Mesenchymal stem cell (in vitro differentiated cells and primary cell): ENCODE measurements around the gene C2orf81.
A peak's percentile ranks its signal among the peaks of the same experiment; 100 is the strongest.

Experiments
- DNase-seq: peaks from one replicate; pipeline ENCODE4 v3.0.0-alpha.2; 2013
- H2AFZ ChIP-seq: one replicate; pipeline ENCODE4 v1.6.1; 2013; ENCODE audit warnings: low read depth, mild to moderate bottlenecking, control low read depth, inconsistent platforms, low read length, moderate library complexity
- H2AK5ac ChIP-seq: 2 replicates; pipeline ENCODE4 v1.6.1; 2013; ENCODE audit warnings: low read length, moderate library complexity, mild to moderate bottlenecking, inconsistent platforms; ENCODE audit not compliant: severe bottlenecking
- H2BK120ac ChIP-seq: one replicate; pipeline ENCODE4 v1.6.1; 2013; ENCODE audit warnings: low read depth, mild to moderate bottlenecking, inconsistent platforms, low read length, moderate library complexity
- H2BK12ac ChIP-seq, 2 experiments: one replicate each; pipeline ENCODE4 v1.6.1; 2013; ENCODE audit warnings: inconsistent platforms in 2 of 2, low read length in 2 of 2, mild to moderate bottlenecking in 2 of 2, moderate library complexity in 2 of 2, control low read depth in 1 of 2
- H2BK15ac ChIP-seq: one replicate; pipeline ENCODE4 v1.6.1; 2013; ENCODE audit warnings: mild to moderate bottlenecking, low read depth, inconsistent platforms; ENCODE audit not compliant: poor library complexity, severe bottlenecking
- H2BK5ac ChIP-seq: 2 replicates; pipeline ENCODE4 v1.6.1; 2013; ENCODE audit warnings: low read depth, mild to moderate bottlenecking, low read length, control low read depth, inconsistent platforms; ENCODE audit not compliant: poor library complexity, severe bottlenecking
- H3K14ac ChIP-seq, 2 experiments: one replicate each; pipeline ENCODE4 v1.6.1; 2013; ENCODE audit warnings: inconsistent platforms in 2 of 2, low read length in 2 of 2, control low read depth in 1 of 2, mild to moderate bottlenecking in 1 of 2, moderate library complexity in 1 of 2
- H3K18ac ChIP-seq, 2 experiments: one replicate each; pipeline ENCODE4 v1.6.1; 2013; ENCODE audit warnings: inconsistent platforms in 2 of 2, low read length in 2 of 2, control low read depth in 1 of 2, low read depth in 1 of 2, mild to moderate bottlenecking in 1 of 2
- H3K23ac ChIP-seq, 2 experiments: one replicate each; pipeline ENCODE4 v1.6.1; 2013; ENCODE audit warnings: inconsistent platforms in 2 of 2, low read length in 2 of 2, mild to moderate bottlenecking in 2 of 2, moderate library complexity in 2 of 2, control low read depth in 1 of 2
- H3K27ac ChIP-seq: 2 replicates; pipeline ENCODE4 v1.5.1; 2013; ENCODE audit warnings: mild to moderate bottlenecking, moderate library complexity, low read length, control low read depth, inconsistent platforms; ENCODE audit not compliant: poor library complexity, severe bottlenecking
- H3K27me3 ChIP-seq, 2 experiments: 2 replicates each; pipeline versions ENCODE4 v1.6.1 to v1.7.0; 2013; ENCODE audit warnings: low read length in 2 of 2, mild to moderate bottlenecking in 2 of 2, moderate library complexity in 2 of 2, control low read depth in 1 of 2, inconsistent platforms in 1 of 2; ENCODE audit not compliant: control insufficient read depth in 1 of 2, insufficient read depth in 1 of 2
- H3K36me3 ChIP-seq, 2 experiments: 2 replicates each; pipeline versions ENCODE4 v1.6.1 to v1.7.0; 2013; ENCODE audit warnings: low read length in 2 of 2, control low read depth in 1 of 2, inconsistent platforms in 1 of 2, low read depth in 1 of 2, mild to moderate bottlenecking in 1 of 2; ENCODE audit not compliant: insufficient read depth in 2 of 2, control insufficient read depth in 1 of 2
- H3K4ac ChIP-seq, 2 experiments: one replicate each; pipeline ENCODE4 v1.6.1; 2013; ENCODE audit warnings: inconsistent platforms in 2 of 2, low read length in 2 of 2, mild to moderate bottlenecking in 2 of 2, moderate library complexity in 2 of 2, control low read depth in 1 of 2, low read depth in 1 of 2
- H3K4me1 ChIP-seq: 2 replicates; pipeline ENCODE4 v1.6.1; 2013; ENCODE audit warnings: low read depth, low read length, control low read depth; ENCODE audit not compliant: control insufficient read depth, insufficient read depth
- H3K4me2 ChIP-seq: 2 replicates; pipeline ENCODE4 v1.6.1; 2013; ENCODE audit warnings: low read length, mild to moderate bottlenecking, inconsistent platforms; ENCODE audit not compliant: poor library complexity, severe bottlenecking
- H3K4me3 ChIP-seq, 2 experiments: 2 replicates each; pipeline versions ENCODE4 v1.5.1 to v1.7.0; 2013; ENCODE audit warnings: low read length in 2 of 2, mild to moderate bottlenecking in 2 of 2, control low read depth in 1 of 2, low read depth in 1 of 2; ENCODE audit not compliant: insufficient read depth in 1 of 2
- H3K79me1 ChIP-seq: replicated peaks from 2 replicates; pipeline ENCODE4 v1.6.1; 2013; ENCODE audit warnings: mild to moderate bottlenecking, control low read depth, low read length, inconsistent platforms; ENCODE audit not compliant: poor library complexity, severe bottlenecking
- H3K9ac ChIP-seq: 2 replicates; pipeline ENCODE4 v1.7.0; 2013; ENCODE audit warnings: mild to moderate bottlenecking, low read length, moderate library complexity
- H3K9me3 ChIP-seq: 2 replicates; pipeline ENCODE4 v1.7.0; 2013; ENCODE audit warnings: mild to moderate bottlenecking, low read length; ENCODE audit not compliant: control insufficient read depth
- H4K8ac ChIP-seq: one replicate; pipeline ENCODE4 v1.6.1; 2013; ENCODE audit warnings: inconsistent platforms, mild to moderate bottlenecking, low read length, moderate library complexity
- H4K91ac ChIP-seq: one replicate; pipeline ENCODE4 v1.6.1; 2013; ENCODE audit warnings: mild to moderate bottlenecking, low read length, inconsistent platforms
- WGBS: methylation state at CpG from one replicate; pipeline ENCODE4 v1.1.7; 2013; ENCODE audit warnings: mixed read lengths; 5-methylcytosine and 5-hydroxymethylcytosine counted together

The C2orf81 gene

GRCh38 chr2:74454654-74455511 is 33.5 kb upstream of the C2orf81 start, which contains the start of gene INO80B:
TSS of gene INO80B (plus strand) at chr2:74455087. CDS start at chr2:74455117, 30 bp downstream.
- peak within 1 kb of the TSS; percentile 75 for H4K8ac ChIP-seq

DNA sequence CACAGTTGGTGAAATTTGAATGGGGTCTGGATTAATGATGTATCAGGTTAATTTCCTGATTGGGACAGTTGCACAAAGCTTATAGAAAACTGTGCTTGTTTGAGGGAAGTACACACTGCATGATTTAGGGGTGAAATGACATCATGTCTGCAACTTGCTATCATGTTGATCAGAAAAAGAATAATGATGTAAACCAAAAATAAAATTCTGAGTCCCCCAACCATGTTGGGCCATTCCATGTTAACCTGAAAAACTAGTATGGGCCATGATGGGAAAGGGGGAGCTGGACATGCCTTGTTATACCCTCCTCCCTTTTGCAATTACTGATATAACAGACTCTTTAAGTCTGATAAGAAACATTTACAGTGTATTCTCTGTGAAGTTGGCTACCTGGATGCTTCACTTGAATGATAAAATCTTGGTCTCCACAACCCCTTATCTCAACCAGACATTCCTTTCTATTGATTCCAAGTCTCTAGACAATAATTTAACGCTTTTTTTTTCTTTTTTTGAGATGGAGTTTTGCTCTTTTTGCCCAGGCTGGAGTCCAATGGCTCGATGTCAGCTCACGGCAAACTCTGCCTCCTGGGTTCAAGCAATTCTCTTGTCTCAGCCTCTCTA is 29.3 kb upstream of the C2orf81 start:
- Histone ChIP-seq H2AK5ac (no peak overlapping the region), H2BK15ac (no peak overlapping the region), H3K36me3 (no peaks in the 10 kb centered on the region), H3K4me3 (no peak overlapping the region), H3K9me3 (no peaks in the 10 kb centered on the region), H3K18ac (no peak overlapping the region), H3K4me2 (no peak overlapping the region), H2AFZ (no peak overlapping the region), H2BK5ac (no peak overlapping the region), H3K4me1 (peaks cover 6% of the 10 kb centered on the region), H3K14ac (no peak overlapping the region), H2BK120ac (no peak overlapping the region), H3K23ac (no peak overlapping the region), H3K79me1 (peaks cover 7% of the 10 kb centered on the region), H3K4ac (no peak overlapping the region), H2BK12ac (no peak overlapping the region), H3K9ac (no peak overlapping the region), H3K27ac (no peak overlapping the region), H4K8ac (no peak overlapping the region), H4K91ac (no peak overlapping the region), H3K27me3 (no peaks in the 10 kb centered on the region)
- DNase-seq = no peak
- WGBS = 84% methylated on average over 3 of the region's 3 CpGs

More at GRCh38 chr2:74454654-74455511, 33.5 kb upstream of the C2orf81 start, which contains the start of gene INO80B:
- peak within 1 kb of the TSS in 1 of 2 experiments; percentile 51 for H3K18ac ChIP-seq
- peak within 1 kb of the TSS; percentile 61 to 94 for H3K4me3 ChIP-seq
- no peak within 1 kb of the TSS for H3K4ac ChIP-seq
- no peak within 1 kb of the TSS for H4K91ac ChIP-seq
- H3K9me3 ChIP-seq = no peaks in the 10 kb centered on the region
- no peak within 1 kb of the TSS for H2BK5ac ChIP-seq
- H3K27me3 ChIP-seq = no peaks in the 10 kb centered on the region
- H3K79me1 ChIP-seq = peaks cover 17% of the 10 kb centered on the region
- no peak within 1 kb of the TSS for H2BK12ac ChIP-seq
- no peak within 1 kb of the TSS for H2BK15ac ChIP-seq
- H3K23ac ChIP-seq = peak within 1 kb of the TSS in 1 of 2 experiments; percentile 17
- peak within 1 kb of the TSS; percentile 15 for H2AFZ ChIP-seq
- no peak within 1 kb of the TSS for H2AK5ac ChIP-seq
- H3K14ac ChIP-seq = no peak within 1 kb of the TSS
- 2% methylated on average over 39 of the region's 40 CpGs for WGBS
- peak within 1 kb of the TSS; percentile 91 for H3K9ac ChIP-seq
- H3K4me1 ChIP-seq = peaks cover 11% of the 10 kb centered on the region
- H3K27ac ChIP-seq = peak within 1 kb of the TSS; percentile 10
- H2BK120ac ChIP-seq = no peak within 1 kb of the TSS
- H3K36me3 ChIP-seq = peaks cover 2 to 8% of the 10 kb centered on the region in 2 experiments
- peak within 1 kb of the TSS; percentile 92 for H3K4me2 ChIP-seq
- DNase-seq = peak; percentile 98

DNA sequence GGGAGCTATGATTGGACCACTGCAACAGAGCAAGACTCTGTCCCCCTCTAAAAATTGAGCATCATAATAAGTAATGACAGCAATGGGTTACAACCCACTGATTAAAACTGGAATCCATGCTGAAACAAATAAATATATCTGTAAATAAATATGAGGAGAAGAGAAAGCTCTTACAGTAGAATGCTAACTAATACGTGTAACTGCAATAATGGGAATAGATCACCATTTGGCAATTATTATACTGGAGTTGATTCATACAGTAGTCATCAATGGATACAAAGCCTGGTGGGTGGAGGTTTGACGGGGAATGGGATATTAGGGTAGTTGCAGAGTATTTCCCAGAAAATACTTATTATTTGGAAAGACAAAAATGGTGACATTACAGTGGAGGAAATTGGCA is 27.4 kb upstream of the C2orf81 start:
- no peaks in the 10 kb centered on the region for H3K9me3 ChIP-seq
- H3K27ac ChIP-seq = no peak overlapping the region
- no peak for DNase-seq
- H3K9ac ChIP-seq = no peak overlapping the region
- no peaks in the 10 kb centered on the region for H3K27me3 ChIP-seq
- no peak overlapping the region for H3K4me2 ChIP-seq
- H3K23ac ChIP-seq = no peak overlapping the region
- H2BK12ac ChIP-seq = no peak overlapping the region
- H2BK5ac ChIP-seq = no peak overlapping the region
- no peak overlapping the region for H3K14ac ChIP-seq
- H4K91ac ChIP-seq = no peak overlapping the region
- H2AK5ac ChIP-seq = no peak overlapping the region
- H2BK120ac ChIP-seq = no peak overlapping the region
- H3K4me1 ChIP-seq = peaks cover 7% of the 10 kb centered on the region
- no peak overlapping the region for H3K4ac ChIP-seq
- H3K79me1 ChIP-seq = no peaks in the 10 kb centered on the region
- no peak overlapping the region for H2AFZ ChIP-seq
- no peaks in the 10 kb centered on the region for H3K36me3 ChIP-seq
- H2BK15ac ChIP-seq = no peak overlapping the region
- H3K18ac ChIP-seq = no peak overlapping the region
- no peak overlapping the region for H3K4me3 ChIP-seq
- no peak overlapping the region for H4K8ac ChIP-seq
- 91% methylated on average over 1 of the region's 2 CpGs for WGBS
